ENCODE measurements around the gene KCNQ1. TPM values are rescaled to one million over a fixed set of nuclear protein-coding genes. Genes with fewer than 3 reads are reported as not detected.
A peak's percentile ranks its signal among the peaks of the same experiment; 100 is the strongest.

KCNQ1 gene
- total and polyA plus RNA-seq, 9 donors = 1.4 to 17.2 (median 3.8) TPM

DNA sequence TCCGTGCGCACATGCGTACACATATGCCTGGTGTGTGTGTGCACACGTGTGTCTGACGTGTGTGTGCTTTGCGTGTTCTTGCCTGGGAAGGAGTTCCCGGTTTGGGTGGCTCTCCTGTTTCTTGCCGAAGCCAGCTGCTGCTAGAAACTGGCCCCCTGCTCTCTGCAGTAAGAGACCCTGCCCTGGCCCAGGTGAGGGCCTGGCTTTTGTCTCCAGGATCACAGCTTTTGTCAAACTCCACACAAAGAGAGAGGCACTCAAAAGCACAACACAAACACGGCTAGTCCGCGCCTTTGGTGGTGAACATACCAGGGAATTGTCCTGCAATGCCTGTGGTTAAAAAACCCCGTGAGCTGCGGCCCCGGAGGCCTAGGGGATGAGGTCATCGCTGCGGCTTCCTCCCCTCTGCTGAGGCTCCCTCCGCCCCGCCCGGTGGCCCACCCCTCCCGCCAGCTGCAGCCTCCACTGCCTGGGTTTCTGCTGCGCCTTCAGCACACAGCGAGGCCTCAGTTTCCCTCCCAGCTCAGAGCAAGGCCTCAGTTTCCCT is 88.9 kb downstream of the KCNQ1 start:
- Histone ChIP-seq H3K4me1 (ENCODE audit: insufficient read depth) (peaks cover 7% of the 10 kb centered on the region), H3K4me3 (no peak overlapping the region), H3K27ac (peak overlapping the region in 1 of 2 donors; percentile 39), H3K9me3 (no peaks in the 10 kb centered on the region), H3K36me3 (no peaks in the 10 kb centered on the region), H3K27me3 (no peaks in the 10 kb centered on the region)
- intact Hi-C loops (cut with DNase I) = loop anchor here in 3 of 4 donors (1.0 to 10.0 kb wide), 4 partner anchors 161 to 561 kb away; partner anchors contain the start of gene KCNQ1OT1 (in 2 of the 3)
- TF ChIP-seq, protein P1, sequence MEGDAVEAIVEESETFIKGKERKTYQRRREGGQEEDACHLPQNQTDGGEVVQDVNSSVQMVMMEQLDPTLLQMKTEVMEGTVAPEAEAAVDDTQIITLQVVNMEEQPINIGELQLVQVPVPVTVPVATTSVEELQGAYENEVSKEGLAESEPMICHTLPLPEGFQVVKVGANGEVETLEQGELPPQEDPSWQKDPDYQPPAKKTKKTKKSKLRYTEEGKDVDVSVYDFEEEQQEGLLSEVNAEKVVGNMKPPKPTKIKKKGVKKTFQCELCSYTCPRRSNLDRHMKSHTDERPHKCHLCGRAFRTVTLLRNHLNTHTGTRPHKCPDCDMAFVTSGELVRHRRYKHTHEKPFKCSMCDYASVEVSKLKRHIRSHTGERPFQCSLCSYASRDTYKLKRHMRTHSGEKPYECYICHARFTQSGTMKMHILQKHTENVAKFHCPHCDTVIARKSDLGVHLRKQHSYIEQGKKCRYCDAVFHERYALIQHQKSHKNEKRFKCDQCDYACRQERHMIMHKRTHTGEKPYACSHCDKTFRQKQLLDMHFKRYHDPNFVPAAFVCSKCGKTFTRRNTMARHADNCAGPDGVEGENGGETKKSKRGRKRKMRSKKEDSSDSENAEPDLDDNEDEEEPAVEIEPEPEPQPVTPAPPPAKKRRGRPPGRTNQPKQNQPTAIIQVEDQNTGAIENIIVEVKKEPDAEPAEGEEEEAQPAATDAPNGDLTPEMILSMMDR (IDR thresholded peaks at IDR 0.05) = no peak
- no peak for TF ChIP-seq POLR2A (IDR thresholded peaks at IDR 0.05)
- TF ChIP-seq EP300 (IDR thresholded peaks at IDR 0.05) = no peak
- DNase-seq = peak; percentile 69 to 85 (median 73)
- 44 to 50% (median 45%) methylated on average over 21 to 22 of the region's 22 CpGs for WGBS, 3 donors

DNA sequence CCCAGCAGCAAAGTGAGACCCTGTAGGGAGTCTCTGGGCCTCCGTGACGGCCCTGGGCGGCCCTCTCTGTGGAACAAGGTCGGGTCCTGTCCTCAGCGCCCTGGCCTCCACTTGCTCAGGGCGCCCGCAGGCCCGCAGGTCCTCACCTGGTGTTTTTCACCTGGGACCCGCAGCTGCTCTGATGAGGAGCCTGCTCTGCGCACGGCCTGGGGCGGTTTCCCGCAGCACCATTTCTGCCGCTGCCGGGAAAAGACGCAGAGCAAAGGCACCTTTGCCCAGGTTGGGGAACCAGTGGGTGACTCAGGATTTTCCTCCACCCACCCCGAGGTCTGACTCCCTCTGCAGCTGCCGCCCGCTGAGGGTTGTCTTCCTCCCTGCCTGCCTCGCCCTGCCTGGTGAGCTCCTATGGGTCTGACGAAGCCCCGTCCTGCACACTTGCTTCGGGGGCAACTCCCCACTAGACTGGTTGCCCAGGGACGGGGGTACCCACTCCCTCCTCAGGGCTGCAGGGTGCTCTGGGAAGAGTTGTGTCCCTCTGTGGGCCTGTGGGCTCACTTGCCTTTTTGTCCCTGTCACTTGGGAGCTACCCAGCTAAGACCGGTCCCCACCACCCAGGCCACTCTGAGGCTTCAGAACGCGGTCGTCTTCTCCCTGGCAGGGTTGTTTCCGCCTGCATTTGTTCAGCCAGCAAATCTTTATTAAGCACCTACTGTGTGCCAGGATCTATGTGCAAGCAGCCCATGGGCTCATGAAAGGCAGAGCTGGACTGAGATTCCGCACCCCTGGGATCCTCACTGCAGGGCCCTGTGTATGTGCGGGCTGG is 89.5 kb downstream of the KCNQ1 start:
- Histone ChIP-seq H3K9me3 (no peaks in the 10 kb centered on the region), H3K27ac (no peak overlapping the region), H3K4me1 (ENCODE audit: insufficient read depth) (peaks cover 7% of the 10 kb centered on the region), H3K36me3 (no peaks in the 10 kb centered on the region), H3K27me3 (no peaks in the 10 kb centered on the region), H3K4me3 (no peak overlapping the region)
- 90 to 93% (median 92%) methylated on average over 31 of the region's 31 CpGs for WGBS, 3 donors
- no peak for TF ChIP-seq POLR2A (IDR thresholded peaks at IDR 0.05)
- TF ChIP-seq, protein P1 (IDR thresholded peaks at IDR 0.05) = no peak
- no peak for TF ChIP-seq EP300 (IDR thresholded peaks at IDR 0.05)
- peak in 1 of 5 donors; percentile 17 for DNase-seq
- intact Hi-C loops (cut with DNase I) = loop anchor here in 2 of 4 donors (10.0 kb wide), 2 partner anchors 160 to 560 kb away; partner anchors contain the start of gene KCNQ1OT1 (in 2 of the 2)

DNA sequence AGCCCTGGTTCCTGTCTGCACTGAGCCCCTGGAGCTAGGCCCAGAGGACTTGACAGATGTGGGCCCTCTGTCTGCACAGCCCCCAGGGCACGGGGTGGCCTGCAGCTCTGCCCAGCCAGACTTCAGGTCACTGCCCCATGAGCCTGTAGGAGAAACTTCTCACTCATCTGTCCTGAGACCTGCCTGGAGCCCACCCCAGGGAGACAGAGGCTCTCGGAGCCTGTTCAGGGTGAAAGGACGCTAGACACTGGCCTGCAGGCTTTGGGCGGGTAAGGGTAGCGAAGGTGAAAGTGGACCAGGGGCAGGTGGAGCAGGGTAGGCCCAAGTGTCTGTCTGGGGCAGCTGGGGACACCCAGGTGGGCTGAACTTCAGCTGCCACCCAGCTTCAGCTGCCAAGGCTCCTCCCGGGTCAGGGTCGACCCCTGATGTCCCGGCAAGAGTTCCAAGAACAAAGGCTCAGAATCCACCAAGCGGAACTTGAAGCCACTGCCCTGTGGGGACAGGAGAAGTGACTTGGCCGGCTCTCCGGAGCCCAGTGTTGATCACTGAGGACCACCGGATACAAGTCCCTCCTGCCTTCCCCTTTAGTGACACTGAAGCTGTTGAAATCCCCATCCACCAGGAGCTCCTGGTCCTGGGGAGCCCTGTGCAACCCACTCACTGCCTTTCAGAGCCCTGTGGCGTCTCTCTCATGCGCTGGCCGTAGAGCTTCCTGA is 90.3 kb downstream of the KCNQ1 start:
- no peak for TF ChIP-seq POLR2A (IDR thresholded peaks at IDR 0.05)
- TF ChIP-seq EP300 (IDR thresholded peaks at IDR 0.05) = no peak
- TF ChIP-seq, protein P1 (IDR thresholded peaks at IDR 0.05) = no peak
- intact Hi-C loops (cut with DNase I) = loop anchor here in 2 of 4 donors (10.0 kb wide), 2 partner anchors 160 to 560 kb away; partner anchors contain the start of gene KCNQ1OT1 (in 2 of the 2)
- DNase-seq = peak in 2 of 5 donors; percentile 17 to 39
- no peaks in the 10 kb centered on the region for H3K9me3 ChIP-seq
- WGBS, 3 donors = 90 to 93% (median 93%) methylated on average over 14 to 15 of the region's 15 CpGs
- peaks cover 7% of the 10 kb centered on the region for H3K4me1 ChIP-seq (ENCODE audit: insufficient read depth)
- H3K36me3 ChIP-seq = no peaks in the 10 kb centered on the region
- H3K27ac ChIP-seq = no peak overlapping the region
- no peaks in the 10 kb centered on the region for H3K27me3 ChIP-seq
- no peak overlapping the region for H3K4me3 ChIP-seq
